ENCODE measurements around the gene FAM83C. TPM values are rescaled to one million over a fixed set of nuclear protein-coding genes. Genes with fewer than 3 reads are reported as not detected.
A peak's percentile ranks its signal among the peaks of the same experiment; 100 is the strongest.

FAM83C gene
- polyA plus RNA-seq, 1 of the 3 experiments (the other 2 are of a cell fraction) = not detected

DNA sequence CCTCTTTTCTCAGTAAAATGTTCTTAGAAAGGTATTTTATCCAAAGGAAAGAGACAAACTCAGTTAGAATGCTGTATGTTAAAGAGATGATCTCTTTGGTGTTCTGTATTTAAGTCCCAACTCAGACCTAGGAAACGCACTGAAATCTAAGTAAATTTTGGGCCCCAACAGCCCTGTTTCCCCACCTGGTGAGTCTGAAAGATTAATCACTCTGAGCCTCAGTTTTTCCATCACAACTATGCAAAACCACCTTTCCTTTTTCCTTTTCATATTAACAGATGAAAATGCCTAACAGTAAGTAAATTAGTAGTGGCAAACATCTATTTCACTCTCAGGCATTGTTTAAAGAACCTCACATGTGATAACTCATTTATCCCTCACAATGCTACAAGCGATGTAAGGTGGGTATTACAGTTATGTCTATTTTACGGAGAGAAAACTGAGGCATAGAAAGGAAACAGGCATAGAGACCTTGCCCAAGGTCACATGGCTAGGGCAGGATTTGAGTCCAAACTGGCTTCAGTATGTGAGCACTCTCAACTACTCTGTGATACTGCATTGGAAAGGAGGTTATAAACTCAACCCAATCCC, 36.0 kb upstream of the FAM83C start:
- no peak for TF ChIP-seq FOSL2 (IDR thresholded peaks at IDR 0.05; ENCODE audit: borderline replicate concordance, low read depth)
- no peak for TF ChIP-seq SMC3 (IDR thresholded peaks at IDR 0.05; ENCODE audit: low read depth, low read length)
- TF ChIP-seq NFIC (IDR thresholded peaks at IDR 0.05; ENCODE audit: borderline replicate concordance) = no peak
- TF ChIP-seq GATA2 (CRISPR knock-in tag; IDR thresholded peaks at IDR 0.05) = no peak
- no peak for TF ChIP-seq GABPA (IDR thresholded peaks at IDR 0.05; ENCODE audit: low read depth)
- no peak for TF ChIP-seq PBX3 (IDR thresholded peaks at IDR 0.05)
- no peak for TF ChIP-seq TEAD4 (IDR thresholded peaks at IDR 0.05; ENCODE audit: borderline replicate concordance, insufficient read depth)
- no peak for TF ChIP-seq RCOR1 (IDR thresholded peaks at IDR 0.05; ENCODE audit: low read length)
- no peak for TF ChIP-seq USF2 (IDR thresholded peaks at IDR 0.05; ENCODE audit: borderline replicate concordance, low read depth, low read length)
- no peak for TF ChIP-seq FOXM1 (IDR thresholded peaks at IDR 0.05; ENCODE audit: low read depth)
- no peak for TF ChIP-seq RXRA (IDR thresholded peaks at IDR 0.05; ENCODE audit: borderline replicate concordance, low read depth)
- no peaks in the 10 kb centered on the region for H3K79me2 ChIP-seq (ENCODE audit: insufficient read depth)
- H3K27me3 ChIP-seq (ENCODE audit: insufficient read depth) = no peaks in the 10 kb centered on the region
- no peaks in the 10 kb centered on the region for H3K9me3 ChIP-seq
- DNase-seq = no peak
- H2AFZ ChIP-seq (ENCODE audit: low read depth) = no peak overlapping the region
- ChIA-PET CTCF (no interaction called here), POLR2A (no interaction called here)
- peaks cover 0 to 7% of the 10 kb centered on the region in 2 experiments for H3K36me3 ChIP-seq (replicated peaks in 1 of 2; ENCODE audit: control insufficient read depth in 1 of 2, insufficient read depth in 2 of 2, low read length in 1 of 2)
- H3F3A ChIP-seq (replicated peaks; ENCODE audit: insufficient read depth) = peaks cover 3% of the 10 kb centered on the region
- H4K20me1 ChIP-seq (ENCODE audit: insufficient read depth) = no peaks in the 10 kb centered on the region
- H3K27ac ChIP-seq (ENCODE audit: low read depth in 2 of 2, low read length in 1 of 2) = no peak overlapping the region
- no peak overlapping the region for H3K9ac ChIP-seq
- peaks cover 16 to 17% of the 10 kb centered on the region in 2 experiments; a peak in 3 of 4 replicates for H3K4me1 ChIP-seq (ENCODE audit: control insufficient read depth in 1 of 2, insufficient read depth in 2 of 2, low read depth in 1 of 2, low read length in 1 of 2)
- H3K4me3 ChIP-seq (ENCODE audit: low read depth in 2 of 2, low read length in 1 of 2) = no peak overlapping the region
- H3K9me2 ChIP-seq = no peaks in the 10 kb centered on the region
- WGBS (ENCODE audit: low lambda C conversion rate) = 98% methylated on average over 3 of the region's 3 CpGs
- H3K4me2 ChIP-seq = no peak overlapping the region

GRCh38 chr20:35327074-35327976, 35.1 kb upstream of the FAM83C start:
- TF ChIP-seq JUND (IDR thresholded peaks at IDR 0.05) = peak; percentile 56
- TF ChIP-seq NFIC (IDR thresholded peaks at IDR 0.05; ENCODE audit: borderline replicate concordance) = peak; percentile 56
- no peak for TF ChIP-seq SMC3 (IDR thresholded peaks at IDR 0.05; ENCODE audit: low read depth, low read length)
- no peak for TF ChIP-seq USF1 (IDR thresholded peaks at IDR 0.05; ENCODE audit: borderline replicate concordance, low read depth)
- TF ChIP-seq MEF2A (IDR thresholded peaks at IDR 0.05; ENCODE audit: borderline replicate concordance, low read depth) = no peak
- peak; percentile 40; the same call in 1 of the 2 replicates for TF ChIP-seq FOSL2 (IDR thresholded peaks at IDR 0.05; ENCODE audit: borderline replicate concordance, low read depth)
- peak; percentile 52 for TF ChIP-seq TCF12 (IDR thresholded peaks at IDR 0.05)
- peak; percentile 53; the same call in 1 of the 2 replicates for TF ChIP-seq RXRA (IDR thresholded peaks at IDR 0.05; ENCODE audit: borderline replicate concordance, low read depth)
- TF ChIP-seq EP300 (IDR thresholded peaks at IDR 0.05; ENCODE audit: borderline replicate concordance in 1 of 2, low read depth in 1 of 2, low read length in 1 of 2) = peak in 1 of 2 experiments; percentile 19; a peak in 1 of 4 replicates
- peak; percentile 46 for TF ChIP-seq PBX3 (IDR thresholded peaks at IDR 0.05)
- Histone ChIP-seq H2AFZ (ENCODE audit: low read depth) (no peak overlapping the region), H4K20me1 (ENCODE audit: insufficient read depth) (no peaks in the 10 kb centered on the region), H3F3A (replicated peaks; ENCODE audit: insufficient read depth) (peaks cover 3% of the 10 kb centered on the region), H3K9me2 (no peaks in the 10 kb centered on the region), H3K4me1 (ENCODE audit: control insufficient read depth in 1 of 2, insufficient read depth in 2 of 2, low read depth in 1 of 2, low read length in 1 of 2) (peaks cover 16 to 17% of the 10 kb centered on the region in 2 experiments; a peak in 3 of 4 replicates), H3K27me3 (ENCODE audit: insufficient read depth) (no peaks in the 10 kb centered on the region), H3K27ac (ENCODE audit: low read depth in 2 of 2, low read length in 1 of 2) (peak overlapping the region; percentile 9 to 62), H3K4me2 (0 out of 2 replicates have a peak overlapping the region, but pooled peaks have one; percentile 35), H3K79me2 (ENCODE audit: insufficient read depth) (no peaks in the 10 kb centered on the region), H3K9ac (no peak overlapping the region), H3K36me3 (replicated peaks in 1 of 2; ENCODE audit: control insufficient read depth in 1 of 2, insufficient read depth in 2 of 2, low read length in 1 of 2) (peaks cover 0 to 7% of the 10 kb centered on the region in 2 experiments), H3K4me3 (ENCODE audit: low read depth in 2 of 2, low read length in 1 of 2) (no peak overlapping the region), H3K9me3 (no peaks in the 10 kb centered on the region)
- CTCF ChIA-PET = interaction anchor here (0.6 to 1.3 kb wide), 2 partner anchors 18 to 24 kb away, joined by 3 read pairs; no protein-coding TSS in a partner anchor
- POLR2A ChIA-PET = no interaction called here
- no peak for DNase-seq
- WGBS (ENCODE audit: low lambda C conversion rate) = 96% methylated on average over 4 of the region's 4 CpGs

Measured in SK-N-SH (cell line).